HL-60 (cell line): ENCODE measurements around the gene KRTAP5-7.

Experiments
- DNase-seq, 2 experiments: peaks; one replicate each; pipeline ENCODE4 v3.0.0-alpha.2; 2010 to 2020; ENCODE audit warnings: low read depth in 1 of 2, low spot score in 1 of 2
- H3K27ac ChIP-seq: fragments of 250-450 bp; sonication (Bioruptor Pico); replicated peaks from 2 replicates; pipeline ENCODE4 v1.5.1; 2020; ENCODE audit warnings: mild to moderate bottlenecking, moderate library complexity
- H3K27me3 ChIP-seq: fragments of 250-450 bp; sonication (Bioruptor Pico); 2 replicates; pipeline ENCODE4 v1.5.1; 2021; ENCODE audit warnings: mild to moderate bottlenecking, moderate library complexity; ENCODE audit not compliant: insufficient read depth, poor library complexity, severe bottlenecking
- H3K4me3 ChIP-seq: replicated peaks from 2 replicates; pipeline ENCODE4 v1.5.1; 2011; ENCODE audit warnings: mild to moderate bottlenecking, control low read depth, low read length; ENCODE audit not compliant: insufficient read depth
- CTCF ChIP-seq: IDR thresholded peaks from one replicate; pipeline ENCODE4 v1.5.1; 2011; ENCODE audit warnings: low read length, control low read depth, inconsistent platforms; ENCODE audit not compliant: insufficient read depth
- GABPA ChIP-seq: IDR thresholded peaks from 2 replicates; pipeline ENCODE4 v1.6.1; 2012; ENCODE audit warnings: low read depth
- POLR2AphosphoS5 ChIP-seq: IDR thresholded peaks from 2 replicates; pipeline ENCODE4 v1.6.1; 2012; ENCODE audit warnings: low read depth
- REST ChIP-seq: IDR thresholded peaks from 2 replicates; pipeline ENCODE4 v1.6.1; 2012; ENCODE audit warnings: low read depth; ENCODE audit not compliant: insufficient replicate concordance
- SPI1 ChIP-seq: IDR thresholded peaks from 2 replicates; pipeline ENCODE4 v1.6.1; 2012; ENCODE audit warnings: low read depth, mild to moderate bottlenecking, borderline replicate concordance

KRTAP5-7 gene

GRCh38 chr11:71558996-71559395, 31.9 kb downstream of the KRTAP5-7 start:
- DNase-seq = no peak
- Histone ChIP-seq H3K27me3 (no peaks in the 10 kb centered on the region), H3K4me3 (no peak overlapping the region), H3K27ac (no peak overlapping the region)
- no peak for TF ChIP-seq GABPA
- no peak for TF ChIP-seq CTCF
- no peak for TF ChIP-seq SPI1
- no peak for TF ChIP-seq REST
- TF ChIP-seq POLR2AphosphoS5 = no peak

GRCh38 chr11:71562120-71562519, 35.1 kb downstream of the KRTAP5-7 start:
- H3K4me3 ChIP-seq = no peak overlapping the region
- no peak overlapping the region for H3K27ac ChIP-seq
- DNase-seq = no peak
- TF ChIP-seq SPI1 (no peak), POLR2AphosphoS5 (no peak), REST (no peak), CTCF (no peak), GABPA (no peak)
- H3K27me3 ChIP-seq = no peaks in the 10 kb centered on the region

- H3K4me3 ChIP-seq = no peak overlapping the region
- H3K27me3 ChIP-seq = no peaks in the 10 kb centered on the region
- TF ChIP-seq REST (no peak), CTCF (peak; percentile 52)
- no peak overlapping the region for H3K27ac ChIP-seq
- DNase-seq = peak in 1 of 2 experiments; percentile 66
These were observed 36.3 kb downstream of the KRTAP5-7 start for GRCh38 chr11:71563406-71563805.
